Breast epithelium (tissue), 3 donors: ENCODE data around the gene SERPINA9.

Experiments used
- CTCF ChIP-seq, 3 donors: fragments of 450-650 bp; IDR thresholded peaks; one replicate each; pipeline ENCODE4 v1.5.1; 2016 to 2017; ENCODE audit warnings: antibody characterized with exemption in 3 of 3, mild to moderate bottlenecking in 3 of 3, moderate library complexity in 3 of 3
- POLR2A ChIP-seq: fragments of 450-650 bp; IDR thresholded peaks from one replicate; pipeline ENCODE4 v1.6.1; 2016; ENCODE audit warnings: antibody characterized with exemption, mild to moderate bottlenecking, moderate library complexity

- TF ChIP-seq POLR2A (no peak), CTCF (IDR thresholded peaks at IDR 0.05) (no peak)
These were observed 48.9 kb downstream of the SERPINA9 start for GRCh38 chr14:94427016-94427613.
